T-helper 2 cell treated with Interferon-gamma antibody and Interleukin-4, amounts not matched to agents 5 μg/mL and 100 μg/mL, for 36 hours (primary cell): ENCODE measurements around the gene CPT1C.

ENCODE experiments used
- DNase-seq: peaks from one replicate; pipeline ENCODE4 v3.0.0; 2021; ENCODE audit warnings: low spot score
- H3K27ac Mint-ChIP-seq: one replicate; pipeline ENCODE4 v1.8.0; 2021; ENCODE audit warnings: mild to moderate bottlenecking, mixed read lengths
- H3K27me3 Mint-ChIP-seq: one replicate; pipeline ENCODE4 v1.8.0; 2021; ENCODE audit warnings: low read depth, mixed read lengths
- H3K36me3 Mint-ChIP-seq: one replicate; pipeline ENCODE4 v1.8.0; 2021; ENCODE audit warnings: low read depth, mixed read lengths
- H3K4me1 Mint-ChIP-seq: one replicate; pipeline ENCODE4 v1.8.0; 2021; ENCODE audit warnings: low read depth, mixed read lengths
- H3K4me3 Mint-ChIP-seq: one replicate; pipeline ENCODE4 v1.8.0; 2022; ENCODE audit warnings: mild to moderate bottlenecking, moderate library complexity, mixed read lengths
- H3K9me3 Mint-ChIP-seq: one replicate; pipeline ENCODE4 v1.8.0; 2021; ENCODE audit warnings: mixed read lengths

CPT1C gene

DNA sequence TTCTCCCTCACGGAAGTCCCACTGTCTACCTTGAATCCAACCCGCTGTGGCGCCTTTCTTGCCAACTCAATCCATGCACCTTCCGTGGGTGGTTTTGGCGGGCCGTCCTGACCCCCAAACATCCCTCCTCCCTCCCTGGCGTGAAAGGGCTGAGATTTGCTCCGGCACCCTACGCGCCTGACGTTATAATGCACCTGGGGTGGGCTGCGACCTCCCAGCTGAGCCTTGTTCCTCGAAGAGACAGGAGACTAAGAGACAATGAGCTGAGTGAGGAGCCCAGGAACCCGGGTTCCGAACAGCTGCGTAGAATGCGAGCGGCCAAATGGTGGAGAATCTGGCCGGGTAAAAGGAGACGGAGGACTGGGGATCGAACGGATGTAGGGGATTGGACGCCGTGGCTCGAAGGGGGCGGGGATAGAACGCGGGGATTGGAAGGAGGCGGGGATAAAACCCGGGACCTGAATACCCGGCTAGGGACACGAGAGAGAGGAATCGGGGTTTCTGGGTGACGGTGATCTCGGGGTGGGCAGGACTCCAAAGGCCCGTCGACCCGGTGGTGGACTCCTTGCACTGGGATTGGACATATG is at the start of gene CPT1C:
Gene CPT1C, plus strand, starts transcription at position 461 of the 587 bp plus-strand sequence. CDS start 1,137 bp downstream, outside the sequence.
- H3K9me3 Mint-ChIP-seq = no peaks in the 10 kb centered on the region
- peak within 1 kb of the TSS; percentile 39 for H3K27ac Mint-ChIP-seq
- H3K4me1 Mint-ChIP-seq = peaks cover 16% of the 10 kb centered on the region
- DNase-seq = peak; percentile 45
- peaks cover 17% of the 10 kb centered on the region for H3K27me3 Mint-ChIP-seq
- H3K36me3 Mint-ChIP-seq = peaks cover 15% of the 10 kb centered on the region
- peak within 1 kb of the TSS; percentile 81 for H3K4me3 Mint-ChIP-seq

DNA sequence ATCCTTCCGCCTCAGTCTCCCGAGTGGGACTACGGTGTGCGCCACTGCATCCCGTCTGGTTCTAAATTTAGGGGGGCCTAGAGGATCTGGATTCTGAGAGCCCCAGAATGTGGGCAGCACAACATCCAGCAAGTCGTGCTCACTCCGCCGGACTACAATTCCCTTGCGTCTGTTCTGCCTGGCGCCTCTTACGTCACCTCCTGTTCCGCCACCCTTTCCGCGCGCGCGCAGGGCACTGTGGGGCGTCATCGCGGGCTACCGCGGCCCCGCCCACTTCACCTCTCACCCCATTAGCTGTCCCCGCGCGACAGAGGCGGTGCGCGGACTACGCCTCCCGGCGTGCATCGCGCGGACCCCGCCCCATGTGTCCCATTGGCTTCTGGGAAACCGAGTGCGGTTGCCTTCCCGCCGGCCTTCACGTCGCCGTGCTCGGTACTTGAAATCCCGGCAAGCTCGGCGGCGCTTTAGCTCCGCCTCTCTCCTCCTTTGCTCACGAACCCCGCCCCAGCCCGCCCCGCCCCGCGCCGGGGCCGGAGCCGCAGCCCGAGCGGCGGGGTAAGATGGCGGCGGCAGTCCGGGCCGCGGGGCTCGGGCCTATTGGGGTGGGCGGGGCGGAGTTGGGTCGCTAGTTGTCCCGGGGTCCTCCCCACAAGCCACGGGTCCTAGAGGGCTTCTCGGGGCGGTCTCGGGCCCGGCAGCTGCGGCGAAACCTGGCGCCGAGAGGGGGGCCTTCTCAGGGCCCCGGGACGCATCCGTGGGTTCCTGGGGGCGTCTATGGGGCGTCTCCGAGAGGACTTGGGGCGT is 49.0 kb upstream of the CPT1C start, which contains the start of gene SCAF1:
Gene SCAF1, plus strand, starts transcription at position 522 of the 804 bp plus-strand sequence. CDS start 2,818 bp downstream, outside the sequence.
- Mint-ChIP-seq H3K27me3 (peaks cover 5% of the 10 kb centered on the region), H3K4me1 (peaks cover 41% of the 10 kb centered on the region), H3K9me3 (no peaks in the 10 kb centered on the region), H3K36me3 (peaks cover 12% of the 10 kb centered on the region), H3K4me3 (peak within 1 kb of the TSS; percentile 96), H3K27ac (peak within 1 kb of the TSS; percentile 97)
- peak; percentile 100 for DNase-seq

DNA sequence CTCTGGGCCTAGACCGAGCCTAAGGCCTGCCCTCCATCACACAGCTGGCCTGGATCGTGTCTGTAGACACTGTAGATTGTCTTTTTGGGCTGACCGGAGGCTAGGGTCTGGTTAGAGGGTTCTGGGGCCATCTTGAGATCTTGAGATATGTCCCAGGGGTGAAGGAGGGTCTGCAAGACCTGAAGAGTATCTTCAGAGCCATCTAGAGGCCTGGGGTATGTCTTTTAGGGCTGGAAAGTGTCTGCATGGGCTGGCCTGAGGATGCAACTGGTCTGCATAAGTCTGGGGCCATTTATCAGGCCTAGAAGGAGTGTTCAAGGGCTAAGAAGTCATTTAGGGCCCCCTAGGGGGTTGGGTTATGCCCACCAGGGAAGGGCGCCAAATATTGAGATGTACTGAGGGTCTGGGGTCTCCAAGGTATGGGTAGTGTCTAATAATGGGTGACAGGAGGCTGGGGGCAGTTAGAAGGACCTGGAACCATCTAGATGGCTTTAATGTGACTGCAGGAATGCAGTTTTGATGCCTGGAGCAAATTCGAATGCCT is 48.4 kb upstream of the CPT1C start:
- no peak for DNase-seq
- Mint-ChIP-seq H3K27me3 (peaks cover 5% of the 10 kb centered on the region), H3K36me3 (peaks cover 15% of the 10 kb centered on the region), H3K4me1 (peaks cover 41% of the 10 kb centered on the region), H3K4me3 (peak overlapping the region; percentile 96), H3K9me3 (no peaks in the 10 kb centered on the region), H3K27ac (peak overlapping the region; percentile 84)

DNA sequence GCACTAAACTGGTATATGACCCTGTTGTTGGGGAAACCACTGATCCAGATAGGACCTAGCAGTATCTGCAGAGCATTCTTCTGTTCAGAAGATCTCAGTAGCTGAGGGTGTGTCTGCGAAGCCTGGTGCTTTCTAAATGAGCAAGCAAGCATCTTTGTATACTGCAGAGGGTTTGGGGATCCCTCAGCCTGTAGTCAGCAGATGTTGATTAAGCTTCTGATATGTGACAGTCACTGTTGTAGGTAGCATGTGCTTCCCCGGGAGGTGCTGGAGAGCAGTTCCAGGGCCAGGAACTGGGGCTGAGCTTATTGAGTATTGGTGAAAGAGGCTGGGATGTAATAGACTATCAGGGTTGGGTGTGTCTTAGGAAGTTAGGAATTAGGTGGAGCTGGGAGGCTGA is 47.5 kb upstream of the CPT1C start:
- Mint-ChIP-seq H3K27me3 (peaks cover 2% of the 10 kb centered on the region), H3K9me3 (no peaks in the 10 kb centered on the region), H3K36me3 (peaks cover 15% of the 10 kb centered on the region), H3K27ac (peak overlapping the region; percentile 84), H3K4me3 (peak overlapping the region; percentile 96), H3K4me1 (peaks cover 35% of the 10 kb centered on the region)
- peak; percentile 41 for DNase-seq

DNA sequence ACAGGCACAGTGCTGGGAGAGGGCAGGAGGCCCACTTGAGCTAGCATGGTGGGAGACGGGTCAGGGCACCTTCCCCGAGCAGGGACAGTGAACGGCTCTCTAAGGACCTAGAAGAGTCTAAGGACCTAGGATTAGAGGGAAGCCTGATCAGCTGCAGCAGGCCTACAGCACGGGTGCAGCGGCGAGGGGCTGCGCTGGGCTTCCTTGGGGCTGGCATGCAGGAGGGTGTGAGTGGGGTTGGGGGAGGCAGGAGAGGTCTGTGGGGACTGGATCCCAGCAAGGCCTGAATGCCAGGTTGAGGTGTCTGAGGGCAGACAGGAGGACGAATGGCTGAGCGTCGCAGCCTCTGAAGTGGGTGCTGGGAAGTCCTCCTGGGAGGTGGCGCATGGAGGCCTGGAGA is 45.3 kb upstream of the CPT1C start:
- no peak for DNase-seq
- Mint-ChIP-seq H3K27ac (no peak overlapping the region), H3K27me3 (no peaks in the 10 kb centered on the region), H3K9me3 (no peaks in the 10 kb centered on the region), H3K36me3 (peaks cover 23% of the 10 kb centered on the region), H3K4me1 (peaks cover 25% of the 10 kb centered on the region), H3K4me3 (no peak overlapping the region)

DNA sequence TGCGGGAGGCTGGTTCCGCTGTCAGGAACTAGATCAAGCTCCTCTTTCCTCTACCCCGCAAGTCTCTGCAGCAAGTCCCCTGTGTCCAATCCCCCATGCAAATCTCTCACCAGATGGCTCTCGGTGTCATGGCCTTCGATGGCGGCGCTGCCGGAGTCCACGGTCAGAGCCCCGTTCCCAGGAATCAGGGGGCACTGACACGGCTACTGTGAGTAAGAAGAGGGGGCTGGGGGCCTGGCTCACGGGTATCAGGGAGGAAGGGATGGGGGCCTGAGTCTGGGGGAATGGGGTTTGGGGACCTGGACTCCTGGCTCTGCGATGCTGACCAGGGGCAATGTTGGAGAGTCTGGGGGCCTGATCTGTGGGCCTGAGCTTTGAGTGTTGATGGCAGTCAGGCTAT is 44.9 kb upstream of the CPT1C start:
- no peak overlapping the region for H3K4me3 Mint-ChIP-seq
- no peaks in the 10 kb centered on the region for H3K27me3 Mint-ChIP-seq
- DNase-seq = no peak
- peaks cover 21% of the 10 kb centered on the region for H3K4me1 Mint-ChIP-seq
- no peak overlapping the region for H3K27ac Mint-ChIP-seq
- H3K36me3 Mint-ChIP-seq = peaks cover 24% of the 10 kb centered on the region
- H3K9me3 Mint-ChIP-seq = no peaks in the 10 kb centered on the region

DNA sequence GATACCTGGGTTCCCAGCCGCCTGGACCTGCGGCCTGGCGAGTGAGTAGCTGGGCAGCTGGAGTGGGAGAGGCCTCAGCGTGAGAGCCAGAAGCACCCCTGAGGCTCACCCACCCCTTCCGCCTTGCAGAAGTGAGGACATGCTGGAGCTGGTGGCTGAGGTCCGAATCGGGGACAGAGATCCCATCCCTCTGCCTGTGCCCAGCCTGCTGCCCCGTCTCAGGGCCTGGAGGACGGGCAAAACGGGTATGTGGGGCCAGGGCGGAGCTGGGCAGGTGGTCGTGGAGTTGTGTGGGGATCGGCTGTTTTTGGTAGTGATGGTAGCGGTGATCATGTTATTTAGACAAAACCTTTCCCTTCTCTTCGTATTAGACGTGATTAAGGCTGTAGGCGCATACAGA is 44.3 kb upstream of the CPT1C start:
- H3K27ac Mint-ChIP-seq = no peak overlapping the region
- H3K4me1 Mint-ChIP-seq = peaks cover 20% of the 10 kb centered on the region
- H3K9me3 Mint-ChIP-seq = no peaks in the 10 kb centered on the region
- H3K36me3 Mint-ChIP-seq = peaks cover 24% of the 10 kb centered on the region
- DNase-seq = no peak
- H3K27me3 Mint-ChIP-seq = no peaks in the 10 kb centered on the region
- no peak overlapping the region for H3K4me3 Mint-ChIP-seq

DNA sequence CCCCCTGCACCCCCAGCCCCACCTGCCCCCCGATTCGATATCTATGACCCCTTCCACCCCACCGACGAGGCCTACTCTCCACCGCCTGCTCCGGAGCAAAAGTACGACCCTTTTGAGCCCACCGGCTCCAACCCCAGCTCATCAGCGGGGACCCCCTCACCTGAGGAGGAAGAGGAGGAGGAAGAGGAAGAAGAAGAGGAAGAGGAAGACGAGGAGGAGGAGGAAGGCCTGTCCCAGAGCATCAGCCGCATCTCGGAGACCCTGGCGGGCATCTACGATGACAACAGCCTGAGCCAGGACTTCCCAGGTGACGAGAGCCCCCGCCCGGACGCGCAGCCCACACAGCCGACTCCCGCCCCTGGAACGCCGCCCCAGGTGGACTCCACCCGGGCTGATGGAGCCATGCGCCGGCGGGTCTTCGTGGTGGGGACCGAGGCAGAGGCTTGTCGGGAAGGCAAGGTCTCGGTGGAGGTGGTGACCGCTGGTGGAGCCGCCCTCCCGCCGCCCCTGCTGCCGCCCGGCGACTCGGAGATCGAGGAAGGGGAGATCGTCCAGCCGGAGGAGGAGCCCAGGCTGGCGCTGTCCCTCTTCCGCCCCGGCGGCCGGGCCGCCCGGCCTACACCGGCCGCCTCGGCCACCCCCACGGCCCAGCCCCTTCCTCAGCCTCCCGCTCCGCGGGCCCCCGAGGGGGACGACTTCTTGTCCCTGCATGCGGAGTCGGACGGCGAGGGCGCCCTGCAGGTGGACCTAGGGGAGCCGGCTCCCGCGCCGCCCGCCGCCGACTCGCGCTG is 39.7 kb upstream of the CPT1C start:
- peaks cover 3% of the 10 kb centered on the region for H3K4me1 Mint-ChIP-seq
- H3K27ac Mint-ChIP-seq = no peak overlapping the region
- H3K36me3 Mint-ChIP-seq = peaks cover 34% of the 10 kb centered on the region
- DNase-seq = no peak
- no peaks in the 10 kb centered on the region for H3K27me3 Mint-ChIP-seq
- no peaks in the 10 kb centered on the region for H3K9me3 Mint-ChIP-seq
- no peak overlapping the region for H3K4me3 Mint-ChIP-seq

DNA sequence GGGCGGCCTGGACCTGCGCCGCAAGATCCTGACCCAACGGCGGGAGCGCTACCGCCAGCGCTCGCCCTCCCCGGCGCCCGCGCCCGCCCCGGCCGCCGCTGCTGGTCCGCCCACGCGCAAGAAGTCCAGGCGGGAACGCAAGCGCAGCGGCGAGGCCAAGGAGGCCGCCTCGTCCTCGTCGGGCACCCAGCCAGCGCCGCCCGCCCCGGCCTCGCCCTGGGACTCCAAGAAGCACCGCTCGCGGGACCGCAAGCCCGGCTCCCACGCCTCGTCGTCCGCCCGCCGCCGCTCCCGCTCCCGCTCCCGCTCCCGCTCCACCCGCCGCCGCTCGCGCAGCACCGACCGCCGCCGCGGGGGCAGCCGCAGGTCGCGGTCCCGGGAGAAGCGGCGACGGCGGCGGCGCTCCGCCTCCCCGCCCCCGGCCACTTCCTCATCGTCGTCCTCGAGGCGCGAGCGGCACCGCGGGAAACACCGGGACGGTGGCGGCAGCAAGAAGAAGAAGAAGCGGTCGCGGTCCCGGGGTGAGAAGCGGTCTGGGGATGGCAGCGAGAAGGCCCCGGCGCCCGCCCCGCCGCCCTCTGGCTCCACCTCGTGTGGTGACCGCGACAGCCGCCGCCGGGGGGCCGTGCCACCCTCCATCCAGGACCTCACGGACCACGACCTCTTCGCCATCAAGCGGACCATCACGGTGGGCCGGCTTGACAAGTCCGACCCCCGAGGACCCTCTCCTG is 38.9 kb upstream of the CPT1C start:
- Mint-ChIP-seq H3K27me3 (no peaks in the 10 kb centered on the region), H3K27ac (no peak overlapping the region), H3K4me1 (peaks cover 3% of the 10 kb centered on the region), H3K4me3 (no peak overlapping the region), H3K9me3 (no peaks in the 10 kb centered on the region), H3K36me3 (peaks cover 36% of the 10 kb centered on the region)
- DNase-seq = no peak

DNA sequence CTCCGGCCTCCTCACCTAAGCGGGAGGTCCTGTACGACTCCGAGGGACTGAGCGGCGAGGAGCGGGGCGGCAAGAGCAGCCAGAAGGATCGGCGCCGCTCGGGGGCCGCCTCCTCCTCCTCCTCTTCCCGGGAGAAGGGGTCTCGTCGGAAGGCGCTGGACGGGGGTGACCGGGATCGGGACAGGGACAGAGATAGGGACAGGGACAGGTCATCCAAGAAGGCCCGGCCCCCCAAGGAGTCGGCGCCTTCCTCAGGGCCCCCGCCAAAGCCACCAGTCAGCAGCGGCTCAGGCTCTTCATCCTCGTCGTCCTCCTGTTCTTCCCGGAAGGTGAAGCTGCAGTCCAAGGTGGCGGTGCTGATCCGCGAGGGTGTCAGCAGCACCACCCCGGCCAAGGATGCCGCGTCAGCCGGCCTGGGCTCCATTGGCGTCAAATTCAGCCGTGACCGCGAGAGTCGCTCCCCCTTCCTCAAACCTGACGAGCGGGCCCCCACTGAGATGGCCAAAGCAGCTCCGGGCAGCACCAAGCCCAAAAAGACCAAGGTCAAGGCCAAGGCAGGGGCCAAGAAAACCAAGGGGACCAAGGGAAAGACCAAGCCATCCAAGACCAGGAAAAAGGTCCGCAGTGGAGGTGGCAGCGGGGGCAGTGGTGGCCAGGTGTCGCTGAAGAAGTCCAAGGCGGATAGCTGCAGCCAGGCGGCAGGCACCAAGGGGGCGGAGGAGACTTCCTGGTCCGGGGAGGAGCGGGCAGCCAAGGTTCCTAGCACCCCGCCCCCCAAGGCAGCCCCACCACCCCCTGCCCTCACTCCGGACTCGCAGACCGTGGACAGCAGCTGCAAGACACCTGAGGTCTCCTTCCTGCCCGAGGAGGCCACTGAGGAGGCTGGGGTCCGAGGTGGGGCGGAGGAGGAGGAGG is 38.1 kb upstream of the CPT1C start:
- Mint-ChIP-seq H3K9me3 (no peaks in the 10 kb centered on the region), H3K27ac (no peak overlapping the region), H3K27me3 (no peaks in the 10 kb centered on the region), H3K36me3 (peaks cover 40% of the 10 kb centered on the region), H3K4me1 (peaks cover 3% of the 10 kb centered on the region), H3K4me3 (no peak overlapping the region)
- DNase-seq = no peak

DNA sequence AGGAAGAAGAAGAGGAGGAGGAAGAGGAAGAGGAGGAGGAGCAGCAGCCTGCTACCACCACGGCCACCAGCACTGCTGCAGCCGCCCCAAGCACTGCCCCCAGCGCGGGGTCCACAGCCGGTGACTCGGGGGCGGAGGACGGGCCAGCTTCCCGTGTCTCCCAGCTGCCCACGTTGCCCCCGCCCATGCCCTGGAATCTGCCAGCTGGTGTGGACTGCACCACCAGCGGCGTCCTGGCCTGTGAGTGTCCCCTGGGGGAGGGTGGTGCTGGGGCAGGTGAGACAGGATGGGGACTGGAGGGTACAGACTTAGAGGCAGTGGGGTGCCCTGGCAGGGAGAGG is 37.5 kb upstream of the CPT1C start:
- Mint-ChIP-seq H3K4me3 (no peak overlapping the region), H3K27ac (no peak overlapping the region), H3K4me1 (peaks cover 3% of the 10 kb centered on the region), H3K9me3 (no peaks in the 10 kb centered on the region), H3K27me3 (no peaks in the 10 kb centered on the region), H3K36me3 (peaks cover 40% of the 10 kb centered on the region)
- no peak for DNase-seq

DNA sequence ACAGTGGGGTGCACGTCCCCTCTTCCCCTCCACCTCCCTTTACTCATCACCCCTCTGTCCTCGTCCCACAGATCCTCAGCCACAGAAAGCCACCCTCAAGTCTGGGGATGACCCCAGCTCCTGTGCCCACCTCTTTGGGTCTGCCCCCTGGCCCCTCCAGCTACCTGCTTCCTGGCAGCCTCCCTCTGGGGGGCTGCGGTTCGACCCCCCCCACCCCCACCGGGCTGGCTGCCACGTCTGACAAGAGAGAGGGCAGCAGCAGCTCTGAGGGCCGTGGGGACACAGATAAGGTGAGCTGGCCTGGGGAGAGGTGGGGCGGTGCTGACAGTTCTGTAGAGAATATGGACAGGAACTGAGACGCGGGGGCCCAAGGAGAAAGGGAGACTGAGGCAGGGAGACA is 36.3 kb upstream of the CPT1C start:
- H3K27ac Mint-ChIP-seq = no peak overlapping the region
- H3K4me3 Mint-ChIP-seq = no peak overlapping the region
- H3K9me3 Mint-ChIP-seq = no peaks in the 10 kb centered on the region
- peaks cover 45% of the 10 kb centered on the region for H3K36me3 Mint-ChIP-seq
- no peak for DNase-seq
- H3K27me3 Mint-ChIP-seq = no peaks in the 10 kb centered on the region
- no peaks in the 10 kb centered on the region for H3K4me1 Mint-ChIP-seq
